NCI-H2227 (cell line): Measurements from ENCODE around the gene MT2A.
"Not testable (repeated sequence)": the region's sequence is repeated elsewhere in the genome, so short reads cannot be mapped to it uniquely, and the experiment has no call there.

Experiments
- DNase-seq: peaks from one replicate; lab custom pipeline; 2025; ENCODE audit not compliant: unreplicated experiment; lab: John Stamatoyannopoulos, UW

MT2A gene

DNA sequence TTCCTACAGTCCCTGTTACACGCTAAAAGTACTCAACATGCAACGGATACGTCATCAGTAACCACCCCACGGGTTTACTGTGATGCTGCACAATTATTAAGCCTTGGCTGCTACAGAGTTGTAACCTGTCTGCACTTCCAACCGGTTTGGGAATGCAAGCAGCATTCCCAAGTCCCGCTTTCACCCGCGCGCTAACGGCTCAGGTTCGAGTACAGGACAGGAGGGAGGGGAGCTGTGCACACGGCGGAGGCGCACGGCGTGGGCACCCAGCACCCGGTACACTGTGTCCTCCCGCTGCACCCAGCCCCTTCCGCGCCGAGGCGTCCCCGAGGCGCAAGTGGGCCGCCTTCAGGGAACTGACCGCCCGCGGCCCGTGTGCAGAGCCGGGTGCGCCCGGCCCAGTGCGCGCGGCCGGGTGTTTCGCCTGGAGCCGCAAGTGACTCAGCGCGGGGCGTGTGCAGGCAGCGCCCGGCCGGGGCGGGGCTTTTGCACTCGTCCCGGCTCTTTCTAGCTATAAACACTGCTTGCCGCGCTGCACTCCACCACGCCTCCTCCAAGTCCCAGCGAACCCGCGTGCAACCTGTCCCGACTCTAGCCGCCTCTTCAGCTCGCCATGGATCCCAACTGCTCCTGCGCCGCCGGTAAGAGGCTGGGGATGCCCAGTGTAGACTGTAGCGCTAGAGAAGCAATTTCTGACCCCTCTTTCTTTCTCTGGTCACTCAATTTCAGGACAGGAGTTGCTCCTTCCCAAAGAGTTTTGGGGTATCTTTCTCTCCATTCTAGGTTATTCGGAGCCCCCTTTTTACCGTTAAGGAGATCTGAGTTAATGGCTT lies at the start of gene MT2A:
TSS of gene MT2A (plus strand) at position 542 of the 833 bp plus-strand sequence. CDS start at position 614, 72 bp downstream.
- peak; percentile 93 for DNase-seq

DNA sequence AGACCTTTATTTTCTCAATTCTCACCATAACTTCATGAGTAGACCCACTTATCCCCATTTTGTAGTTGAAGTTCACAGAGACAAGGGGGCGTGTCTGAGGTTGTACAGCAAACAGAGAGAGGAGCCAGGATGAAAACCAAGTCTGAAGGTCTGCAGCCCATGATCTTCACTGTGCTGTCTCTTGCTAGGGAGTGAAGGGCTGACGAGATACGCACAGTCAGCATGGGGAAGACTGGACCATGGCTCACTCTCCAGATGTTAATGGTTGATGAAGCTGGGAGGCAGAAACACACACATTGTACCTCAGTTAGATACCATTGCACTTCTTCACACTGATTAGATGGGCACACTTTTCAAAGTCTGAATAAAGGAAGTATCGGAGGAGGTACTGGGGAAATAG lies 49.3 kb upstream of the MT2A start:
- DNase-seq = no peak

DNA sequence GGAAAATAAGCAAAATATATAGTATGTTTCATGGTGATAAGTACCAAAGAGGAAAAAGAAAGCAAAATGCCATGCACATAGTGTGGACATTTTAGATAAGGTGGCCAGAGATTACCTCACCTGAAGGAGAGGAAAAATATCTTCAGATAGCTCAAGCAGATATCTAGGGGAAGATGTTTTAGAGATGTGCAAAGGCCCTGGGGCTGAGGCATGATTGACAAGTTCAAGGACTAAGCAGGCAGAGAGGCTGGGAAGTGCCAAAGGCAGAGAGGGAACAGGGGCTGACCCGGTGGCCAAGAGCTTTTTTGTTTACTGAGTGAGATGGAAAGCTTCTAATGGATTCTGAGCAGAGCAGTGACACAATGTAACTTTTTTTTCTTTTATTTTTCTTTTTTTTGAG lies 47.9 kb upstream of the MT2A start:
- DNase-seq = no peak

DNA sequence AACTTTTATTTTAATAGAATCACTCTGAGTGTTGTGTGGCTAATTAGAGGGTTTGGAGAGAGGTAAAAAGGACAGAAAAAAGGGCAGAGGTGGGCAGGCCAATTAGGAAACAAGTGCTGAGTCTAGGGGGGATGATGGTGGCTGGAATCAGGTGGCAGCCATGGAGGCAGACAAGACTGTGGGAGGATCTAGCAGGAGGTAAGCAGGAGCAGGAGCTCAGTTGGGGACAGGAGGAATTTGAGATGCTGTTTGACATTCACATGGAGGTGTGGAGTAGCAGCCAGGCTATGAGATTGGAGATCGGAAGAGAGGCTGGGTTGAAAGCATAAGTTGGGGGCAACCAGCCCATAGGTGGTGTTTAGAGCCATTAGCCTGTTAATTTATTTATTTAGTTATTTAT lies 47.3 kb upstream of the MT2A start:
- DNase-seq = no peak

DNA sequence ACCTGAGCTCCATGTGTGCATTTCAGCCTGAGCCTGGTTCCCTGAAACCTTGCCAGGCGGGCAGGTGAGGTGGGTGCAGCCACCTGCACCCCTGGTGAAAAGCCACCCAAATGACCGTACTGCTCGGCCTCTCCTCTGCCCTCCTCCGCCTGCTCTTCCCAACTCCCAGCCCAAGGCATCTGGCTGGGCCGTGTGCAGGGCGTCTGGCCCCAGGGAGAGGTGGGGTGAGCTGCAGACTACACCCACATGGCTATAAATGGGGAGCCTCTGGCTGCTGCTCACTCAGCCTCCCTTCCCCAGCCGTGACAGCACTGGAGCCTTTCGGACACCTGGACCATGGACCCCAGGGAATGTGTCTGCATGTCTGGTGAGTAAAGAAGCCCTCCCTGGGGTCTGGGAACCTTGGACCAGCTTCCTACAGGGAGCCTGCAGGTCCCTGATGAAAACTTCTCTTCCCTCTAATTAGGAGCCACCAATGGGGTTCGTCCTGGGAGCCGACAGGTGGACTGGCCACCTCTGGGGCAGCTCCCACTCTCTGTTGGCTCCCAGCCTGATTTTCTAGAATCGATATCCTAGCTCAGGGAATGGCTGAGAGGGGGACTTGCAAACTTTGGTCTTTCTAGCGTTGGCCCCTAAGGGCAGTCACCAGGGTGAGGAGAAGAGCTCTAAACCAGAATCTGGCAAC lies 43.4 kb upstream of the MT2A start, which contains the start of gene MT4:
TSS of gene MT4 (plus strand) at position 281 of the 685 bp plus-strand sequence. CDS start at position 337, 56 bp downstream.
- no peak for DNase-seq

DNA sequence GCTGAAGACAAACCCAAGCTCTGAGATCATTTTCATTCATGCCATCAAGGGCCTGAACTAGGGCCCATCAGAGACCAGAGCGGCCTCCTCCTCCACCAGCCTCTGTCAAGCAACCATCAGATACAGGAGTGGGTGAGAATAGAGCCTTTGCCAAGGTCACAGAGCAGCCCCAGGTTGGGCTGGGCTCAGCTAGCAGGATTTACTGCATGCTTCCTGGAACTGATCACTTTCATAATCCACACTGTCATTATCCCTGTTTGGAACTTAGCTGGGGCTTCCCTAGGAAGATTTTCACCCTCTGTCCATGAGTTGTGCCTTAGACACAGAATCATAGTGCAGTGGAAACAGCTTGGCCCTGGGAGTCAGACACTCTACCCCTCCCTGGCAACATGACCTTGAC lies 38.4 kb upstream of the MT2A start:
- DNase-seq = no peak

DNA sequence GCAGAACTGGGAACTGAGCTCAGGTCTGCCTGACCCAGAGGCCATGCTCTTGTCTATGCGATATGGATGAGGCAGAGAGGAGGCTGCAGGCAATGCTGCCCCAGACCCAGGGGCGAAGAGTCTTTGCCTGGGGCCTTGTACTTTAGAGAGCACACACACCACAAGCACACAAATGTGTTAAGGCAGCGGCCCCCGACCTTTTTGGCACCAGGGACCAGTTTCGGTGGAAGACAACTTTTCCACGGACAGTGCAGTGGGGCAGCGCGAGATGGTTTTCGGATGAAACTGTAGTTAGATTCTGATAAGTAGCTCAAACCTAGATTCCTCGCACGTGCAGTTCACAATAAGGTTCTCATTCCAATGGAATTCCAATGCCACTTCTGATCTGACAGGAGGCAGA lies 36.9 kb upstream of the MT2A start:
- DNase-seq = no peak

DNA sequence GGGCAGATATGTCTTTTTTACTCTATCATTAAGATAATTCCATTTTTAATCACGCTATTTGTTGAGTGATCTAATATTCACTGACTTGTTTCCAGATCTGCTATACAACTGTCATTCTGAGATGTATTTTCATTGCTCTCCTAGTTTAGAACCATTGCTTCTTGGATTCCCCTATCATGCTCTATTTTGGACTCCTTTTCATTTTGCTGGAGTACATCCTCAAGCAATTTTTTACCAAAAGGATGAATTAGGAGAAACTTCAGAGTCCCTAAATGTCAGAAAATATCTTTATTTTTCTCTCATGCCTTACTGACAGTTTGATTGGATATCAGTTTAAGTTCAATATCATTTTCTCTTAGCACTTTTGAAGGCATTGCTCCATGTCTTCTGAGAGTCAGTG lies 33.8 kb upstream of the MT2A start:
- DNase-seq = no peak

DNA sequence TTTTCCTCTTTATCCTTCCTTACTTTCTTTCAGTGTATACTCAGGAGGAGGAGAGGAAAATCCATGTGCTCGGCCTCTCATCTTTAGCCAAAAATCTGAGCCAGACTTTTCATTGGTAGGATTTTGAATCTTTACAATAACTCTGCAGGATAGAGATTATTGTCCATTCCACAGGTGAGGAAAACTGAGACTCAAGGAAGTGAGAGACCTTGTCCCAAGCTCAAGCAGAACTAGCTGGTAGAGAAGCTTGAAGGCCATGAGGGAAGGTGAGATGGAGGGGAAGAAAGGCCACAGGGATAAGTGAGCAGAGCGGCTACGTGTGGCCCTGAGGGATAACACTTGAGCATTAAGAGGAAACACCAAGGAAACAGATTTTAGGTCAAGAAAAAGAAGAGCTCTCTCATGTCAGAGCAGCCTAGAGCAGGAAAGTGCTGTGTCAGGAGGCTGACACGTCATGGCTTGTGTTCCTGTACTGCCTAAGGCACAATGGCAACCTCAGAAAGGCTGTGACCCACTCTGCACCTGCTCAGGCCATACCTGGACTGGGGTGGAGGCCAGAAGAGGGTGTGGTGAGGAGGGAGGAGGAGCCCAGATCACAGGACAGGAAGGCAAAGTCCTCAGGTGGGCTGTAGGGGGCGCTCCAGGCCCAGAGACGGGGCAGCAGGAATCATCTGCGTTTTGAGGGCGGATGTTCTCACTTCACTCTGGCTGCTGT lies 31.6 kb upstream of the MT2A start:
- DNase-seq = no peak

DNA sequence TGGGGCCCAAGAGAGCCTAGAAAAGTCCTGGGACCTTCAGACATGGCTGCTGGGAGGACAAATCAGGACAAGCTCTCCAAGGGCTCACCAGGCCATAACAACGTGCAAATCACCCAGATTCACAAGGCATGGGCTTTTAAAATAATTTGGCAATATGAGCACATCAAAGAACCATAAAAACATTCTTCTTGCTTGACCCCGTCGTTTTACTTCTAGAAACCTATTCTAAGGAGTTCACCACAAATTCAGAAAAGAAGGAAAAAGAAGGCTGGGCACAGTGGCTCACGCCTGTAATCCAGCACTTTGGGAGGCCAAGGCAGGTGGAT lies 31.1 kb upstream of the MT2A start:
- DNase-seq = no peak

DNA sequence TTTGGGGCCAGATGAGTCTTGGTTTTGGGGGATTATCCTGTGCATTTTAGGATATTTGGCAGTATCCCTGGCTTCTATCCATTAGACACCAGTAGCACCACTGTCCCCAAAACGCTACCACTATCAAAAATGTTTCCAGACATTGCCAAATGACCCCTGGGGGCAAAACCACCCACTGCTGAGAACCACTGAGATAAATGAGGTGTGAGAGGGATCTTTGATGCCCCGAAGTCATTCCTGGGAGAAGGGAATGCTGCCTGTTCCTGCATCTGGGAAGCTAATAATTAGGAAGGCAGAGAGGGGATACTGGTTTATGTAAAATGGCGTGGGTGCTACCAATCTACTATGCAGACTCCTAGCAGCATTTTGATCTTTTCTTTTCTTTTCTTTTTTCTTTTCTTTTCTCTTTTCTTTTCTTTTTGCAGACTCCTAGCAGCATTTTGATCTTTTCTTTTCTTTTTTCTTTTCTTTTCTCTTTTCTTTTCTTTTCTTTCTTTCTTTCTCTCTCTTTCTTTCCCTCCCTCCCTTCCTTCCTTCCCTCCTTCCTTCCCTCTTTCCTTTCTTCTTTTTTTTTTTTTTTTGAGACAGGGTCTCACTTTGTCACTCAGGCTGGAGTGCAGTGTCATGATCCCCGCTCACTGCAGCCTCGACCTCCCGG lies 27.9 kb upstream of the MT2A start:
- DNase-seq = no peak

DNA sequence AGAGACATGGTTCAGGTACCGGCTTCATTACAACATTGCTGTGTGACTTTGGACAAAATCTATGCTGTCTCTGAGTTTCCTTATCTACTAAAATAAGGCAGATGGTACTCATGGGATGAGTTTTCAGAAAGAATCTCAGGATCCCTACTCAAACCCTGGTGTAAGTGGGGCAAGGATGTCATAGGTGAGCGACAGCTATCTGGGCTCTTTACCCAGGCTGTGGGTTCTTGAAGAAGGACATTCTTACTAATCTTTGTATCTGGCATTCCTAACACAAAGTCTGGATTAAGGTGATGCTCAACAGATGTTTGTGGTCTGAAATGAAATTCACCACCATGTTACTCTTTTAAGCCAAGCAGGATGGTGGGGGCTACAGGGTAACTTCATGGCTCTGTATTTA lies 25.5 kb upstream of the MT2A start:
- not testable (repeated sequence) for DNase-seq

DNA sequence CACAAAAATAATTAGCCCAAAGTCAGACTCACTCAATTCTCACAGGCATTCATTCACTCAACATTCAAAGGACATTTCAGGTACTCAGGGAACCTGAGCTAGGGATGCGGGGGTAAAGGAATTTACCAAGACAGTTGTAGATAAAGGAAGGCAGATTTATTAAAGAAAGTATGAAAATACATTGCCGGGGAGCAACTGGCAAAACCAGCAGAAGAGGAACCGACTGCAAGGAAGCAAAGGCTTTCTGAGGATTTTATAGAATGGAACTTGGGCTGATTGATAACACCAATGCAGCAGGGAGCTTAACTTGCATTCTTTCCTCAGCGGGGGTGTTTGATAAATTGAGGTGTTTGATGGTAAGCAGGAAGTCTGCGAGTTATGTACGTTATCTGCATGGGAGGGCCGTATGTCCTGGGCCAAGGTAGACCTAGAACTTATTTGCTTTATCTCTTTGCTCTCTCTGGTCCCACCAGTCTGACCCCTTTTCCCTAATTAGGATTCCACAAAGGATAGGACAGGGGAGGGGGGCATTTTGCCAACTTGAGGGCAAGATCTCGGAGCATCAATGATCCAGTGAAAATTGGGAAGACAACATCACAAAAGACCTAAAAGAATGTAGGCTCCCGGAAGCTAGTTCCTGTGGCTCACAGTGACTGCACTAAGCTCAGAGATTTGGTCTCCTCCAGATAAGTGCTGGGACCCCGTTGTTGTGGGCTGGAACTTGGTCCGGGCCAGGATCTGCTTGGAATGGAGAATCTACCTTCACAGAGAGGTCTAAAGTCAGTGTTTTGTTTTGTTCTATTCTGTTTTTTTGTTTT lies 24.8 kb upstream of the MT2A start:
- no peak for DNase-seq

DNA sequence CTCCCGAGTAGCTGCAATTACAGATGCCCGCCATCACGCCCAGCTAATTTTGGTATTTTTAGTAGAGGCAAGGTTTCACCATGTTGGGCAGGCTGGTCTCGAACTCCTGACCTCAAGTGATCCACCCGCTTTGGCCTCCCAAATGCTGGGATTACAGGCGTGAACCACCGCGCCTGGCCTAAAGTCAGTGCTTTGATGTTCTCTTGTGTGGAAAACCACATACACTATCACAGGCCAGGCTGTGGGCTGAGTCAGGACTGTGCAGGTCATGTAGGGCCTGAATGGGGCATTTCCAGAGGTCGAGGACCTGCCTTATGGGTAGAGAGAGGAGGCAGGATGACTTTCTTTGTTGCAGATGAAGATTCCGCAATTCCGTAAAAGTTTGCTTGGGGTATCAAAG lies 24.1 kb upstream of the MT2A start:
- no peak for DNase-seq

DNA sequence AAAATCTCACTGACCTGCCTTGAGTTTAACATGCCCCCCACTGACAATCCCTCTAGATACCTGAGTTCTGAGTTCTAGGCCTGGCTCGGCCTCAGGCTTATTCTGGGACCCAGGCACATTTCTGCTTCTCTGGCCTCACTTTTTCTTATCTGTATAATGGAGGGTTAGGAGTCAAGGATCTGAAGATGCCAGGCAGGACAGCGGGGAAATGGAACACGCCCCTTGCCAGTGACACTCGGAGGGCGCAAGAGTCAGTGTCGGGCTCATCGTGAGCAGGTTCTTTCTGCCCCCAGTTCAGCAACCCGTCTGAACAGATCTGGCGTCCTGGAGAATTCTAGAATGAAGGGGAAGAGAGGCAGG lies 19.6 kb upstream of the MT2A start:
- DNase-seq = no peak

DNA sequence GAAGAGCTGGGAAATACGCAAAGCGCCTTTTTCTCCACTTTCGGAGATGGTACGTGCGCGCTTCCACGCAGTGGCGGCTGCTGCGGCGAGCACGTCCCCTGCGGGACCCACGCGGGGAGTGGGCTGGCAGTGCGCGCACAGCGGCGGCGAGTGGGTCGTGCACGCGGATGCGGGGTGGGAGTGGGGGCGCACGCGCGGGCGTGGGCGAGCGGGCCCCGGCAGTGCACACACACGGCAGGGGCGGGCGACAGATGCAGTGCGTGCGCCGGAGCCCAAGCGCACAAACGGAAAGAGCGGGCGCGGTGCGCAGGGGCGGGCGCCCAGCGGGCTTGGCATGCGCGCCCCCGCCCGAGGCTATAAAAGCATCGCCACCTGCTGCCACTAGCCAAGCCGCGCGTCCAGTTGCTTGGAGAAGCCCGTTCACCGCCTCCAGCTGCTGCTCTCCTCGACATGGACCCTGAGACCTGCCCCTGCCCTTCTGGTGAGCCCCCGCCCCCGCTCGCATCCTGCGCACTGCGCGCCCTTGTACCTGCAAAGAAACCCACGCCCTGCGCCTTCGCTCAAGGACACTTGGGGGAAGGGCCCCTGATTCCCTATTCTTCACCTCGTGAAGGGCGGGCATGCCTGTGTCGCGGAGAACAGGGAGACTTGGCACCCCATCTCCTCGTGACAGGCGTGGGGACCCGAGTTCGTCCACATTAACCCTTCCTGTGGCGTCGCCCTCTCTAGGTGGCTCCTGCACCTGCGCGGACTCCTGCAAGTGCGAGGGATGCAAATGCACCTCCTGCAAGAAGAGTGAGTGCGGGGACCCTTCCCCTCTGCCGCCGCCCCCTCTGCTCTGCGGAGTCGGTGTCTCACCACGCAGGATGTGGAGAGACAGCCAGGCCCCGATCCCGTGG lies 19.0 kb upstream of the MT2A start, which contains the start of gene MT3:
TSS of gene MT3 (plus strand) at position 388 of the 899 bp plus-strand sequence. CDS start at position 451, 63 bp downstream.
- peak; percentile 80 for DNase-seq

DNA sequence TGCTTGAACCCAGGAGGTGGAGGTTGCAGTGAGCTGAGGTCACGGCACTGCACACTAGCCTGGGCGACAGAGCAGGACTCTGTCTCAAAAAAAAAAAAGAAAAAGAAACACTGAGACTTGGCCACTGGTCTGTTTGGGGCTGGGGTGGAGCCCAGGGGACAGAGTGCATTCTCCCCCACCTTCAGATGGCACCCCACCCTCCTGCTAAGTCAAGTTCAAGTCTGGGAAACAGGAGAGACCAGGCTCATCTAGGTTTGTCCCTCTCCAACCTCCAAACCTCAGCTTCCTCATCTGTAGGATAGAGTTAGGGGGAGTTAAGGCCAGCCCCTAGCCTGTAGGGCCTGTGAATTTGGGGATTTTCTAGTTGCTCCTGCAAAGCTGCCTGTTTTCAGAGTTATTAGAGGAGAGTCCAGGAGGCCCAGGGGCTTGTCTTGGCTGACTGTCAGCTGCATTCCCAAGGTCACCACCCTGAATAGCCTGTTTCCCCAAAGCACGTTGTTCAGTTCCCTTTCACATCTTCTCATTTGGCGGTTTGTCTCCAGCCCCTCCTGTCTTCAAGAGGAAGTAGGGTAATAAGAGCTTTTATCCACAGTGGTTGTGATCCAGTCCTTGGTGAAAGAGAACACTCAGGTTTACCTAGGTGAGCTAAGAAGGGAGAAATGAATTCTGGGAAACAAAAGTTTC lies 16.9 kb upstream of the MT2A start:
- DNase-seq = no peak

DNA sequence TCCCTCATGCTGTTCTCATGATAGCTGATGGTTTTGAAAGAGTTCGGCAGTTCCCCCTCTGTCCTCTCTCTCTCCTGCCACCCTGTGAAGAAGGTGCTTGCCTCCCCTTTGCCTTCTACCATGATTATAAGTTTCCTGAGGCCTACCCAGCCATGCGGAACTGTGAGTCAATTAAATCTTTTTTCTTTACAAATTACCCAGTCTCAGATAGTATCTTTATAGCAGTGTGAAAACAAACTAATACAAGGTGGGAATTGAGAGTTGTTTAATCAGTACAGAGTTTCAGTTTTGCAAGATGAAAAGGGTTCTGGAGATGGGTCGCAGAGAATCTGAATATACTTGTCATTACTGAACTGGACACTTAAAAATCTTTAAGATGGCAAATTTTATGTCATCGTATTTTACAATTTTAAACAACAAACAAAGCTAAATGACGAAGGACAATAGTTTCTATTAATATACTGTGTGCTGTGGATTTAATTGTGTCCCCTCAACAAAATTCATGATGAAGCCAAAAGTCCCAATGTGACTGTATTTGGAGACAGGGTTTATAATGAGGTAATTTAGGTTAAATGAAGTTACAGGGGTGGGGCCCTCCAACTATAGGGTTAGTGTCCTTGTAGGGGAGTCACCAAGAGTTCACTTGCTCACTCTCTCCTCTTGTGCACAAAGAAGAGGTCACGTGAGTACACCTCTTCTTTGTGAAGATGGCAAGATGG lies 14.7 kb upstream of the MT2A start:
- no peak for DNase-seq
